Dermis microvascular lymphatic vessel endothelial cell (primary cell): ENCODE results near the gene CHAD. TPM values are rescaled to one million over a fixed set of nuclear protein-coding genes. Genes with fewer than 3 reads are reported as not detected.
A peak's percentile ranks its signal among the peaks of the same experiment; 100 is the strongest.
"Not testable (repeated sequence)": the region's sequence is repeated elsewhere in the genome, so short reads cannot be mapped to it uniquely, and the experiment has no call there.

Experiments used
- DNase-seq, 2 donors: peaks; one replicate each; pipeline versions ENCODE4 v3.0.0 to v3.0.0-alpha.2; 2010; ENCODE audit warnings: low read depth in 2 of 2
- total RNA-seq: library from RNA; depleted of rRNA; stranded (reverse); fragments of >200 nt; gene quantifications from 2 replicates; pipeline ENCODE4 v1.2.1, GENCODE V29; 2014

CHAD gene
- total RNA-seq, 1 donor from 2014 or later: not detected

- no peak for DNase-seq
These were observed 38.9 kb downstream of the CHAD start for GRCh38 chr17:50429793-50430192.

GRCh38 chr17:50428831-50429424 is 39.8 kb downstream of the CHAD start:
- no peak for DNase-seq

GRCh38 chr17:50428126-50428525 is 40.6 kb downstream of the CHAD start:
- DNase-seq: not testable (repeated sequence)

GRCh38 chr17:50426814-50427787 is 41.6 kb downstream of the CHAD start:
- peak in 1 of 2 donors; percentile 23 for DNase-seq

- no peak for DNase-seq
These were observed 42.3 kb downstream of the CHAD start for GRCh38 chr17:50426472-50426782.

- peak in 1 of 2 donors; percentile 47 for DNase-seq
These were observed 42.8 kb downstream of the CHAD start, which contains the start of gene ACSF2 for GRCh38 chr17:50425682-50426471. ACSF2 (plus strand) TSS chr17:50426218; CDS start chr17:50426262, 44 bp downstream.

GRCh38 chr17:50424996-50425681 is 43.5 kb downstream of the CHAD start:
- DNase-seq: no peak

GRCh38 chr17:50424246-50424995 is 44.3 kb downstream of the CHAD start:
- no peak for DNase-seq

- peak in 1 of 2 donors; percentile 80 for DNase-seq
These were observed 45.0 kb downstream of the CHAD start for GRCh38 chr17:50423553-50424159.

- DNase-seq: no peak
These were observed 45.9 kb downstream of the CHAD start for GRCh38 chr17:50422738-50423137.

GRCh38 chr17:50421308-50422051 is 47.2 kb downstream of the CHAD start:
- peak in 1 of 2 donors; percentile 29 for DNase-seq

GRCh38 chr17:50420419-50421112 is 48.1 kb downstream of the CHAD start:
- no peak for DNase-seq

- not testable (repeated sequence) for DNase-seq
These were observed 49.1 kb downstream of the CHAD start for GRCh38 chr17:50419577-50419976.

- no peak for DNase-seq
These were observed 53.9 kb downstream of the CHAD start for GRCh38 chr17:50414808-50415207.

Other genes with a start within 250 kb of the CHAD start
- under 0.01 TPM in 1 of 2 replicates, not detected in the other for gene TMEM92, start 194.4 kb downstream of the CHAD start, total RNA-seq
- 16.6 and 20.2 TPM in 2 replicates for gene XYLT2, start 122.8 kb downstream of the CHAD start, total RNA-seq
- gene MRPL27, start 95.7 kb downstream of the CHAD start, total RNA-seq: 48.3 and 59.8 TPM in 2 replicates
- gene EME1, start 95.7 kb downstream of the CHAD start, total RNA-seq: 1.3 and 2.6 TPM in 2 replicates
- 105 and 116 TPM in 2 replicates for gene LRRC59, start 71.4 kb downstream of the CHAD start, total RNA-seq
- gene ACSF2, start 42.7 kb downstream of the CHAD start, total RNA-seq: 5.8 and 7.5 TPM in 2 replicates
- gene RSAD1, start 10.0 kb upstream of the CHAD start, total RNA-seq: 12.5 and 16.3 TPM in 2 replicates
- gene MYCBPAP, start 39.6 kb upstream of the CHAD start, total RNA-seq: 0.13 and 0.26 TPM in 2 replicates
- gene EPN3, start 63.9 kb upstream of the CHAD start, total RNA-seq: 0.13 TPM in 1 of 2 replicates, not detected in the other
- gene SPATA20, start 78.3 kb upstream of the CHAD start, total RNA-seq: 37.2 and 42.2 TPM in 2 replicates
- not detected in 2 replicates for gene CACNA1G, start 91.8 kb upstream of the CHAD start, total RNA-seq
- 0.13 and 0.90 TPM in 2 replicates for gene ABCC3, start 166.0 kb upstream of the CHAD start, total RNA-seq
- gene ANKRD40, start 239.0 kb upstream of the CHAD start, total RNA-seq: 26.7 and 27.0 TPM in 2 replicates